ENCODE data around the gene KIF1C. TPM values are rescaled to one million over a fixed set of nuclear protein-coding genes. Genes with fewer than 3 reads are reported as not detected.

KIF1C gene
- total RNA-seq, 1 donor from 2014 or later = 68.4 TPM

DNA sequence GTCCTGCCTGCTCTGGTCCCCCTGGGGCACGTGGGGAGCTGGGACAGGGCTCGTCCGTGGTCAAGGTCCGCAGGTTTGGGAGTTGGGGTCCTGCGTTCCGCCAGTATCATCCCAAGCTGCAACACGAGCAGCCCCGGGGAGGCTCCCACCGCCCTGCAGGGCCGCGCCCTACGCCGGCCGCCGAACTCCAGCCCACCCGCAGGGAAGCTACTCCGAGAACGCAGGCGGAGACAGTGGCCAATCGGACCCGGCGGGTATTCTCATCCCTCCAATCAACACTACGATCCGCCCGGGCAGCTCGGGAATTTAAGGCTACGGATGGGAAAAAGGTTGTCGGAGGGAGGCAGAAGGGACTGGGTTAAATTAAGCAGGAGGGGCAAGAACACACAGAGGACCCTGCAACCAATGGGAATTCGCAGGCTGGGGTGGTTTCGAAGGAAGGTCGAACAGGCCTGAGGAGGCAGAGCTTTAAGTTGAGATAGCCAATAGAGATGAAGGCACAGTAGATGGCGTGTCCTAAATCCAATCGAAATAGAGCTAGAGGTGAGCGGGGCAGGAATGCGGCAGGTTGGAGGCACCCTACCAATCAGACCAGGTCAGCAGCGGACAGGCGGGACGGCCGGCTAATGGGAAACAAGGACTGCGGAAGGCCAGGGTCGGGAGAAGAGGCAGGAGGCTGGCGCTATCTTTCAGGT, 30.8 kb upstream of the KIF1C start:
- Mint-ChIP-seq H3K9me3 (no peaks in the 10 kb centered on the region), H3K4me1 (peaks cover 33% of the 10 kb centered on the region), H3K27ac (ENCODE audit: unreplicated experiment) (no peak overlapping the region), H3K4me3 (no peak overlapping the region), H3K36me3 (ENCODE audit: low read depth) (peaks cover 16% of the 10 kb centered on the region), H3K27me3 (ENCODE audit: low read depth) (no peaks in the 10 kb centered on the region)
- TF ChIP-seq, protein P1, sequence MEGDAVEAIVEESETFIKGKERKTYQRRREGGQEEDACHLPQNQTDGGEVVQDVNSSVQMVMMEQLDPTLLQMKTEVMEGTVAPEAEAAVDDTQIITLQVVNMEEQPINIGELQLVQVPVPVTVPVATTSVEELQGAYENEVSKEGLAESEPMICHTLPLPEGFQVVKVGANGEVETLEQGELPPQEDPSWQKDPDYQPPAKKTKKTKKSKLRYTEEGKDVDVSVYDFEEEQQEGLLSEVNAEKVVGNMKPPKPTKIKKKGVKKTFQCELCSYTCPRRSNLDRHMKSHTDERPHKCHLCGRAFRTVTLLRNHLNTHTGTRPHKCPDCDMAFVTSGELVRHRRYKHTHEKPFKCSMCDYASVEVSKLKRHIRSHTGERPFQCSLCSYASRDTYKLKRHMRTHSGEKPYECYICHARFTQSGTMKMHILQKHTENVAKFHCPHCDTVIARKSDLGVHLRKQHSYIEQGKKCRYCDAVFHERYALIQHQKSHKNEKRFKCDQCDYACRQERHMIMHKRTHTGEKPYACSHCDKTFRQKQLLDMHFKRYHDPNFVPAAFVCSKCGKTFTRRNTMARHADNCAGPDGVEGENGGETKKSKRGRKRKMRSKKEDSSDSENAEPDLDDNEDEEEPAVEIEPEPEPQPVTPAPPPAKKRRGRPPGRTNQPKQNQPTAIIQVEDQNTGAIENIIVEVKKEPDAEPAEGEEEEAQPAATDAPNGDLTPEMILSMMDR (conservative IDR thresholded peaks at IDR 0.05) = no peak
- peak; percentile 85 for DNase-seq (ENCODE audit: low read depth, low spot score)

DNA sequence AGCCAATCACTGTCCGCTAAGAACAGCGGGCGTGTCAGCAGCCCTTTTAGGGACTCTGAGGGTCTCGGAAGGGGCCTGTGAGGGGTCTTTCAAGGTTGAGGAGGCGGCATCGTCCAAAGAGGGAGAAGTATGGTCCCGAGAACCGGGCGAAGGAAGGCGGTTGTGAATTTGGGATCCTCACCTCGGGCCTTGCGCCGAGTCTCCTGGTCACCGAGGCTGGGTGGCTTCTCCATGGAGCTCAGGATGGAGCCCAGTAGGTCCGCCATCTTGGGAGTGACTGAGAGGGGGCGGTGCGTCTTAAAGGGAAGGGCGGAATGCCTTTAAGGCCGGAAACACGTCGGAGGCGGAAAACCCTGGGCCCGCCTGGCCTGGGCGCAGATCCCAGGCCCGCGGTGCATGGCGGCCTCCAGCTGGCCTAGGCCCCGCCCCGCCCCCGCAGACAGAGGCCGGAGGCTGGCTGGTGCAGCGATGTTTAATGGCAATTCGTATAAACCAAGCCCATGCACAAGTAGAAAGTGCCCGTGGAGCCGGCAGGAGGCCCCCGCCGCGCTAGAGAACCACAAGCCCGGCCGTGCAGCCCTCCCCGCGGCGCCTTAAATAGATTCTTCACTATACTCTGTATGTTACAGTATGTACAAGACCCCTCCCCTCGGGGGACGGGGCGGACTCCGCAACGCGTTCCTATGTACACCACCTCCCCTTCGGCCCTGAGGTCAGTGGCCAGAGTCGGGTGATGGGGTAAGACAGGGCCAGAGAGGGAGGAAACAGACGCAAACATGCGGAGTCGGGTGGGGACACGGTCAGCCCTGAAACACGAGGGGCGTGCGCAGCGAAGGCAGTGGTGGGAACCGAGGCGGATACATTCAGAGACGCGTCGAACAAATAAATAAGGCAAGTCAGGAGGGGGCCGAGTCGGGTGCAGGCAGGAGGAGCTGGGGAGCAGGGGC, 29.9 kb upstream of the KIF1C start, which contains the start of gene SPAG7:
Gene SPAG7 (minus strand): TSS at position 279 of the 947 bp plus-strand sequence. CDS start 13 bp downstream, at position 266.
- H3K9me3 Mint-ChIP-seq = no peaks in the 10 kb centered on the region
- no peaks in the 10 kb centered on the region for H3K27me3 Mint-ChIP-seq (ENCODE audit: low read depth)
- H3K27ac Mint-ChIP-seq (ENCODE audit: unreplicated experiment) = no peak within 1 kb of the TSS
- peaks cover 16% of the 10 kb centered on the region for H3K36me3 Mint-ChIP-seq (ENCODE audit: low read depth)
- no peak within 1 kb of the TSS for H3K4me3 Mint-ChIP-seq
- H3K4me1 Mint-ChIP-seq = peaks cover 33% of the 10 kb centered on the region
- TF ChIP-seq, protein P1 (conservative IDR thresholded peaks at IDR 0.05) = no peak
- peak; percentile 94 for DNase-seq (ENCODE audit: low read depth, low spot score)

DNA sequence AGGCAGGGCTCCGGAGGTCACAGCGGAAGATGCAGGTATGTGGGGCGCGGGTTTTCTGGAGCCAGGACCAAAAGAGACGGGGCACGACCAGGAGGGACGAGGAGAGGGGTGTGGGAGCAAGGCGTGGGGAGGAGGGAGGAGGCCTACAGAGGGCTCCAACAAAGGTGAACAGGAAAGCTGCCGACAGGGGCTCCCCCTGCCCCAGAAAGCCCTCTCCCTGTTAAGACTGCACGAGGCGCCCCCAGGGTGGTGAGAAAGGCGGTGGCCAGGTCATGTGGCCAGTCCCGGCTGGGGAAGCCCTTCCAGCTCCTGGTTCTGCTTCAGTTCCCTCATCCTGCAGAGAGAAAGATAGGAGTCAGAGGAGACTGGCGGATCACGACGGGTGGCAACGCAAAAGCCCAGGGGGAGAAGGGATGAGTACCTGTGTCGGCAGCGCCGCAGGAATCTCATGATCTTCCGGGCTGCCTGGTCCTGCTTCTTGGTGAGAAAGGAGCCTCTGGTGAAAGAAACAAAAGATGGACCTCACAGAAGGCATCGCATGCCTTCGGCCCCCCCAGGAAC, 29.2 kb upstream of the KIF1C start:
- DNase-seq (ENCODE audit: low read depth, low spot score) = no peak
- peaks cover 16% of the 10 kb centered on the region for H3K36me3 Mint-ChIP-seq (ENCODE audit: low read depth)

DNA sequence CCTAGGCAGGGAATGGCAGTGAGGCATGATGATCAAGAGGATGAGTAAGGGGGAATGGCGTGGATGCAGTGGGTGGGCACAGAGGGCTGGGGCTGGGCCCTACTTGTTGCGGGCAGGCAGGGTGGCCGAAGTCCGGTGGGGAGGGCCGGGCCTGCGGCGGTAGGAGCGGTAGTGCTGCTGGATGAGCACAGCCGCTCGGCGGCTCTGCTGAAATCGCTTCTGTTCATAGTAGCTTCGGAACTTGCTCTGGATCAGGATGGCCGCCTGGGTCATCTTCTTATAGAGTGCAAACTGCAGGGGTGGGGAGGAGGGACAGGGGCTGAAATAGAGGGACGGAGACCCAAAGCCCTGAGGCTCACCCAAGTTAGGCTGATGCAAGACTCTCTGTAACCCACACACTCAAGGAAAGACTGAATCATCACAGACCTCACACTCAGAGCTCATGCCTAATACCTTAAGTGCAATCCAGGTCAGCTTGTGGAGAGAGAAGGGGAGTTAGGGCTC, 28.7 kb upstream of the KIF1C start:
- no peak for DNase-seq (ENCODE audit: low read depth, low spot score)
- TF ChIP-seq, protein P1 (conservative IDR thresholded peaks at IDR 0.05) = no peak

More for the DNA sequence above, 29.2 kb upstream of the KIF1C start:
- H3K4me1 Mint-ChIP-seq = peaks cover 33% of the 10 kb centered on the region
- TF ChIP-seq, protein P1 (conservative IDR thresholded peaks at IDR 0.05) = no peak
- H3K9me3 Mint-ChIP-seq = no peaks in the 10 kb centered on the region
- no peak overlapping the region for H3K27ac Mint-ChIP-seq (ENCODE audit: unreplicated experiment)
- H3K4me3 Mint-ChIP-seq = no peak overlapping the region
- H3K27me3 Mint-ChIP-seq (ENCODE audit: low read depth) = no peaks in the 10 kb centered on the region

DNA sequence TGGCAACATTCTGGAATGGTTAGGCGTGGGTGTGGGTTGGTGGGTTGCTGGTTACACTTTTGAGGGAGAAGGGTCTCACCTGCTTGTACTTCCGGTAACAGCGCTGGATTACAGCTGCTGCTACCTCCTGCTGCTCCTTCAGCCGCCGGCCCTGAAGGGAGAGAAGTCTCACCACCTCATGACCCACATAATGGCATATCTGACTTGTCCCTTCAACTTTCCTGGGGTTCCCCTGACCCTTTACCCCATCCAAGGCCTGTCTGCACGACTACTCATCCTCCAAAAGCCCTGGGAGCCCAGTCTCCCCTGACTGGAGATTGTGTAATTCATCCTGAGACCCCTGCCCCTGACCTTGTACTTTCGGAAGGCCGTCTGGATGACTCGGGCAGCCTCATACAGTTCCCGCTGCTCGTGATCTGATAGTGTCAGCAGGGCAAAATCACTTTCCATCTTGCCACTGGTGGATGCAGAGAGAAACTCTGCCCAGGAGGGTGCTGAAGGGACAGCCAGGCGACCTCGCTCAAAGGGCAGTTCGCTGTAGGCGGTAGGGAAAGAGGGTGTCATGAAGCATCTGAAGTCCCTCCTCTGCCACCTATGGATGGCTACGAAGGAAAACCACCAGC, 28.1 kb upstream of the KIF1C start:
- Mint-ChIP-seq H3K27me3 (ENCODE audit: low read depth) (peaks cover 3% of the 10 kb centered on the region), H3K27ac (ENCODE audit: unreplicated experiment) (peak overlapping the region; percentile 79), H3K36me3 (ENCODE audit: low read depth) (peaks cover 21% of the 10 kb centered on the region), H3K9me3 (no peaks in the 10 kb centered on the region), H3K4me3 (no peak overlapping the region), H3K4me1 (peaks cover 33% of the 10 kb centered on the region)
- no peak for DNase-seq (ENCODE audit: low read depth, low spot score)
- TF ChIP-seq, protein P1 (conservative IDR thresholded peaks at IDR 0.05) = no peak

More for the DNA sequence above, 28.7 kb upstream of the KIF1C start:
- no peak overlapping the region for H3K4me3 Mint-ChIP-seq
- no peak overlapping the region for H3K27ac Mint-ChIP-seq (ENCODE audit: unreplicated experiment)
- peaks cover 33% of the 10 kb centered on the region for H3K4me1 Mint-ChIP-seq
- H3K27me3 Mint-ChIP-seq (ENCODE audit: low read depth) = no peaks in the 10 kb centered on the region
- H3K36me3 Mint-ChIP-seq (ENCODE audit: low read depth) = peaks cover 18% of the 10 kb centered on the region
- H3K9me3 Mint-ChIP-seq = no peaks in the 10 kb centered on the region
